ENCODE measurements around the gene PROM2.

PROM2 gene

GRCh38 chr2:95301186-95301585, 26.9 kb downstream of the PROM2 start:
- Histone ChIP-seq H3K36me3 (ENCODE audit: control insufficient read depth, insufficient read depth, low read length) (no peaks in the 10 kb centered on the region), H2AK5ac (ENCODE audit: low read length) (no peak overlapping the region), H3K4me3 (ENCODE audit: low read length) (no peak overlapping the region), H3K4me1 (ENCODE audit: control insufficient read depth, low read depth, low read length) (no peaks in the 10 kb centered on the region), H3K23ac (ENCODE audit: low read length) (no peak overlapping the region), H3K18ac (ENCODE audit: low read length) (no peak overlapping the region), H3K27ac (ENCODE audit: low read depth, low read length) (no peak overlapping the region), H3K56ac (ENCODE audit: low read length) (no peak overlapping the region), H3K79me1 (ENCODE audit: low read length) (no peaks in the 10 kb centered on the region), H2BK15ac (replicated peaks; ENCODE audit: low read depth) (no peak overlapping the region), H3K27me3 (ENCODE audit: insufficient read depth, low read length, poor library complexity) (no peaks in the 10 kb centered on the region), H4K8ac (ENCODE audit: low read depth, low read length) (no peak overlapping the region), H2BK5ac (ENCODE audit: low read length) (no peak overlapping the region), H4K5ac (ENCODE audit: low read length) (no peak overlapping the region), H3K9ac (ENCODE audit: low read length) (no peak overlapping the region), H3K4me2 (ENCODE audit: low read length) (no peak overlapping the region), H2BK120ac (ENCODE audit: low read depth, low read length) (no peak overlapping the region), H3K79me2 (ENCODE audit: control insufficient read depth, insufficient read depth, low read length) (no peaks in the 10 kb centered on the region), H3K4ac (ENCODE audit: low read depth, low read length) (no peak overlapping the region)
- no peak for DNase-seq
- WGBS (ENCODE audit: extremely low coverage, insufficient coverage, low lambda C conversion rate): no CpG with 5 or more reads among the region's 4 CpGs

GRCh38 chr2:95301876-95302641, 27.8 kb downstream of the PROM2 start:
- DNase-seq: no peak
- Histone ChIP-seq H2BK5ac (ENCODE audit: low read length) (no peak overlapping the region), H3K4me1 (ENCODE audit: control insufficient read depth, low read depth, low read length) (no peaks in the 10 kb centered on the region), H3K27me3 (ENCODE audit: insufficient read depth, low read length, poor library complexity) (no peaks in the 10 kb centered on the region), H3K4me2 (ENCODE audit: low read length) (no peak overlapping the region), H3K4me3 (ENCODE audit: low read length) (no peak overlapping the region), H2AK5ac (ENCODE audit: low read length) (no peak overlapping the region), H3K18ac (ENCODE audit: low read length) (no peak overlapping the region), H4K8ac (ENCODE audit: low read depth, low read length) (no peak overlapping the region), H3K23ac (ENCODE audit: low read length) (no peak overlapping the region), H3K4ac (ENCODE audit: low read depth, low read length) (no peak overlapping the region), H4K5ac (ENCODE audit: low read length) (no peak overlapping the region), H2BK15ac (replicated peaks; ENCODE audit: low read depth) (no peak overlapping the region), H3K79me2 (ENCODE audit: control insufficient read depth, insufficient read depth, low read length) (no peaks in the 10 kb centered on the region), H3K36me3 (ENCODE audit: control insufficient read depth, insufficient read depth, low read length) (no peaks in the 10 kb centered on the region), H3K9ac (ENCODE audit: low read length) (no peak overlapping the region), H2BK120ac (ENCODE audit: low read depth, low read length) (no peak overlapping the region), H3K56ac (ENCODE audit: low read length) (no peak overlapping the region), H3K79me1 (ENCODE audit: low read length) (no peaks in the 10 kb centered on the region), H3K27ac (ENCODE audit: low read depth, low read length) (no peak overlapping the region)
- WGBS (ENCODE audit: extremely low coverage, insufficient coverage, low lambda C conversion rate): no CpG with 5 or more reads among the region's 17 CpGs

- Histone ChIP-seq H4K8ac (ENCODE audit: low read depth, low read length) (no peak overlapping the region), H2BK5ac (ENCODE audit: low read length) (no peak overlapping the region), H4K5ac (ENCODE audit: low read length) (no peak overlapping the region), H3K27ac (ENCODE audit: low read depth, low read length) (no peak overlapping the region), H2BK120ac (ENCODE audit: low read depth, low read length) (no peak overlapping the region), H3K18ac (ENCODE audit: low read length) (no peak overlapping the region), H2BK15ac (replicated peaks; ENCODE audit: low read depth) (no peak overlapping the region), H3K27me3 (ENCODE audit: insufficient read depth, low read length, poor library complexity) (no peaks in the 10 kb centered on the region), H2AK5ac (ENCODE audit: low read length) (no peak overlapping the region), H3K79me2 (ENCODE audit: control insufficient read depth, insufficient read depth, low read length) (no peaks in the 10 kb centered on the region), H3K4me3 (ENCODE audit: low read length) (no peak overlapping the region), H3K56ac (ENCODE audit: low read length) (no peak overlapping the region), H3K79me1 (ENCODE audit: low read length) (no peaks in the 10 kb centered on the region), H3K9ac (ENCODE audit: low read length) (no peak overlapping the region), H3K36me3 (ENCODE audit: control insufficient read depth, insufficient read depth, low read length) (no peaks in the 10 kb centered on the region), H3K23ac (ENCODE audit: low read length) (no peak overlapping the region), H3K4me2 (ENCODE audit: low read length) (no peak overlapping the region), H3K4ac (ENCODE audit: low read depth, low read length) (no peak overlapping the region), H3K4me1 (ENCODE audit: control insufficient read depth, low read depth, low read length) (no peaks in the 10 kb centered on the region)
- no CpG with 5 or more reads among the region's 19 CpGs for WGBS (ENCODE audit: extremely low coverage, insufficient coverage, low lambda C conversion rate)
- no peak for DNase-seq
Measured at GRCh38 chr2:95303191-95303919, 29.1 kb downstream of the PROM2 start.

GRCh38 chr2:95305380-95306061, 31.3 kb downstream of the PROM2 start:
- H3K9ac ChIP-seq (ENCODE audit: low read length): no peak overlapping the region
- no peak for DNase-seq
- no peak overlapping the region for H3K18ac ChIP-seq (ENCODE audit: low read length)
- no peaks in the 10 kb centered on the region for H3K79me2 ChIP-seq (ENCODE audit: control insufficient read depth, insufficient read depth, low read length)
- H3K4ac ChIP-seq (ENCODE audit: low read depth, low read length): no peak overlapping the region
- H2BK120ac ChIP-seq (ENCODE audit: low read depth, low read length): no peak overlapping the region
- no peaks in the 10 kb centered on the region for H3K36me3 ChIP-seq (ENCODE audit: control insufficient read depth, insufficient read depth, low read length)
- no peak overlapping the region for H2AK5ac ChIP-seq (ENCODE audit: low read length)
- H3K4me2 ChIP-seq (ENCODE audit: low read length): no peak overlapping the region
- H3K23ac ChIP-seq (ENCODE audit: low read length): no peak overlapping the region
- no peak overlapping the region for H4K5ac ChIP-seq (ENCODE audit: low read length)
- H3K27me3 ChIP-seq (ENCODE audit: insufficient read depth, low read length, poor library complexity): no peaks in the 10 kb centered on the region
- no peak overlapping the region for H4K8ac ChIP-seq (ENCODE audit: low read depth, low read length)
- no peak overlapping the region for H2BK5ac ChIP-seq (ENCODE audit: low read length)
- H3K56ac ChIP-seq (ENCODE audit: low read length): no peak overlapping the region
- no peaks in the 10 kb centered on the region for H3K79me1 ChIP-seq (ENCODE audit: low read length)
- H3K4me1 ChIP-seq (ENCODE audit: control insufficient read depth, low read depth, low read length): no peaks in the 10 kb centered on the region
- no peak overlapping the region for H3K4me3 ChIP-seq (ENCODE audit: low read length)
- WGBS (ENCODE audit: extremely low coverage, insufficient coverage, low lambda C conversion rate): no CpG with 5 or more reads among the region's 15 CpGs
- H3K27ac ChIP-seq (ENCODE audit: low read depth, low read length): no peak overlapping the region
- no peak overlapping the region for H2BK15ac ChIP-seq (replicated peaks; ENCODE audit: low read depth)

- no peak for DNase-seq
- Histone ChIP-seq H3K4me2 (ENCODE audit: low read length) (no peak overlapping the region), H3K4ac (ENCODE audit: low read depth, low read length) (no peak overlapping the region), H3K4me1 (ENCODE audit: control insufficient read depth, low read depth, low read length) (no peaks in the 10 kb centered on the region), H3K79me2 (ENCODE audit: control insufficient read depth, insufficient read depth, low read length) (no peaks in the 10 kb centered on the region), H3K79me1 (ENCODE audit: low read length) (no peaks in the 10 kb centered on the region), H2AK5ac (ENCODE audit: low read length) (no peak overlapping the region), H4K5ac (ENCODE audit: low read length) (no peak overlapping the region), H3K56ac (ENCODE audit: low read length) (no peak overlapping the region), H3K36me3 (ENCODE audit: control insufficient read depth, insufficient read depth, low read length) (no peaks in the 10 kb centered on the region), H3K23ac (ENCODE audit: low read length) (no peak overlapping the region), H4K8ac (ENCODE audit: low read depth, low read length) (no peak overlapping the region), H3K27ac (ENCODE audit: low read depth, low read length) (no peak overlapping the region), H3K18ac (ENCODE audit: low read length) (no peak overlapping the region), H2BK120ac (ENCODE audit: low read depth, low read length) (no peak overlapping the region), H3K27me3 (ENCODE audit: insufficient read depth, low read length, poor library complexity) (no peaks in the 10 kb centered on the region), H2BK15ac (replicated peaks; ENCODE audit: low read depth) (no peak overlapping the region), H3K9ac (ENCODE audit: low read length) (no peak overlapping the region), H2BK5ac (ENCODE audit: low read length) (no peak overlapping the region), H3K4me3 (ENCODE audit: low read length) (no peak overlapping the region)
- no CpG with 5 or more reads among the region's 10 CpGs for WGBS (ENCODE audit: extremely low coverage, insufficient coverage, low lambda C conversion rate)
Measured at GRCh38 chr2:95306336-95306895, 32.2 kb downstream of the PROM2 start.
